Measurements from ENCODE around the gene PNPLA7. TPM values are rescaled to one million over a fixed set of nuclear protein-coding genes. Genes with fewer than 3 reads are reported as not detected.
A peak's percentile ranks its signal among the peaks of the same experiment; 100 is the strongest.

Gene PNPLA7
- total and polyA plus RNA-seq, 2 of the 13 experiments (the other 11 are each of a cell fraction or from before 2014, with no cell fraction given), result 0.42 to 1.5 TPM

DNA sequence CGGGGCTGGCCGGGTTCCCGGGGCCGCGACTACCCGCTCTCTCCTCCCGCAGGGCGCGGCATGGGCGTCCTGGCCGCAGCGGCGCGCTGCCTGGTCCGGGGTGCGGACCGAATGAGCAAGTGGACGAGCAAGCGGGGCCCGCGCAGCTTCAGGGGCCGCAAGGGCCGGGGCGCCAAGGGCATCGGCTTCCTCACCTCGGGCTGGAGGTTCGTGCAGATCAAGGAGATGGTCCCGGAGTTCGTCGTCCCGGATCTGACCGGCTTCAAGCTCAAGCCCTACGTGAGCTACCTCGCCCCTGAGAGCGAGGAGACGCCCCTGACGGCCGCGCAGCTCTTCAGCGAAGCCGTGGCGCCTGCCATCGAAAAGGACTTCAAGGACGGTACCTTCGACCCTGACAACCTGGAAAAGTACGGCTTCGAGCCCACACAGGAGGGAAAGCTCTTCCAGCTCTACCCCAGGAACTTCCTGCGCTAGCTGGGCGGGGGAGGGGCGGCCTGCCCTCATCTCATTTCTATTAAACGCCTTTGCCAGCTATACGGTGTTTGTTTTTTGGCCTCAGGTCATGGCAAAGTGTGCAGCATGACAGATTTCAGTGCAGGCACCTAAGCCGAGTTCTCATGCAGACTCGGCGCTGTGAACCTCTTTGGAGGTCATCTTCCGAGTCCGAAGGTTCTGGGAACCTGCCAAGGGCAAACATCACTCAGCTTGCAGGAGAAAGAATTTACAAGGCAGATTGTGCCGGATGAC lies 2.0 kb upstream of the PNPLA7 start:
- intact Hi-C loops (cut with micrococcal nuclease; ENCODE audit: unreplicated experiment) (no loop called here), in situ Hi-C loops (cut with HindIII; ENCODE audit: extremely low pct_ligation_motif_present, low pct_unique_long_range_greater_than_20kb) (no loop called here)
- Histone ChIP-seq H3K4me3 (replicated peaks in 1 of 3; ENCODE audit: insufficient read depth in 1 of 3, low read depth in 2 of 3, low read length in 3 of 3) (peak overlapping the region; percentile 82 to 88 (median 84)), H4K20me1 (ENCODE audit: insufficient read depth, low read length) (peaks cover 4% of the 10 kb centered on the region; the same call in 1 of the 2 replicates), H3K36me3 (replicated peaks in 1 of 2; ENCODE audit: control insufficient read depth in 1 of 2, insufficient read depth in 2 of 2, low read length in 2 of 2) (peaks cover 8 to 25% of the 10 kb centered on the region in 2 experiments), H3K79me2 (ENCODE audit: insufficient read depth, low read length) (peaks cover 2% of the 10 kb centered on the region), H3K9ac (ENCODE audit: insufficient read depth, low read depth, low read length) (peak overlapping the region; percentile 87), H2AFZ (ENCODE audit: low read length) (no peak overlapping the region), H3K4me1 (ENCODE audit: insufficient read depth, low read length) (peaks cover 23% of the 10 kb centered on the region), H3K27me3 (ENCODE audit: control insufficient read depth in 1 of 2, insufficient read depth in 2 of 2, low read length in 2 of 2) (no peaks in the 10 kb centered on the region), H3K9me3 (ENCODE audit: low read length) (no peaks in the 10 kb centered on the region), H3K27ac (ENCODE audit: extremely low read length, insufficient read depth, low read length) (peak overlapping the region; percentile 91), H3K4me2 (ENCODE audit: low read depth, low read length) (peak overlapping the region; percentile 97)
- DNase-seq (ENCODE audit: low spot score), result no peak
- POLR2A ChIA-PET, result interaction anchor here (0.7 to 1.4 kb wide), 7 partner anchors 17 to 138 kb away, joined by 3 to 10 read pairs (median 4); partner anchors contain the start of genes ARRDC1, DPH7, EXD3 and NOXA1
- WGBS (ENCODE audit: low lambda C conversion rate), result 0% methylated on average over 5 of the region's 58 CpGs
- CTCF ChIA-PET (ENCODE audit: low intra/inter-chr PET ratio, low total read pairs), result no interaction called here
- peak; percentile 13 for ATAC-seq
- TSS peak; percentile 99 for BruUV-seq (replicated peaks)
- FAIRE-seq, result peak; percentile 56
- TF ChIP-seq ZNF136 (CRISPR knock-in tag; IDR thresholded peaks at IDR 0.05; ENCODE audit: low read depth), result 0 out of 2 replicates have a peak, but pooled peaks have one; percentile 63
- TF ChIP-seq HMGXB3 (CRISPR knock-in tag; IDR thresholded peaks at IDR 0.05; ENCODE audit: borderline replicate concordance), result peak; percentile 67; the same call in 1 of the 2 replicates
- TF ChIP-seq, protein P1, sequence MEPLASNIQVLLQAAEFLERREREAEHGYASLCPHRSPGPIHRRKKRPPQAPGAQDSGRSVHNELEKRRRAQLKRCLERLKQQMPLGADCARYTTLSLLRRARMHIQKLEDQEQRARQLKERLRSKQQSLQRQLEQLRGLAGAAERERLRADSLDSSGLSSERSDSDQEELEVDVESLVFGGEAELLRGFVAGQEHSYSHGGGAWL (CRISPR knock-in tag; IDR thresholded peaks at IDR 0.05), result 0 out of 2 replicates have a peak, but pooled peaks have one; percentile 15
- TF ChIP-seq, protein P2, sequence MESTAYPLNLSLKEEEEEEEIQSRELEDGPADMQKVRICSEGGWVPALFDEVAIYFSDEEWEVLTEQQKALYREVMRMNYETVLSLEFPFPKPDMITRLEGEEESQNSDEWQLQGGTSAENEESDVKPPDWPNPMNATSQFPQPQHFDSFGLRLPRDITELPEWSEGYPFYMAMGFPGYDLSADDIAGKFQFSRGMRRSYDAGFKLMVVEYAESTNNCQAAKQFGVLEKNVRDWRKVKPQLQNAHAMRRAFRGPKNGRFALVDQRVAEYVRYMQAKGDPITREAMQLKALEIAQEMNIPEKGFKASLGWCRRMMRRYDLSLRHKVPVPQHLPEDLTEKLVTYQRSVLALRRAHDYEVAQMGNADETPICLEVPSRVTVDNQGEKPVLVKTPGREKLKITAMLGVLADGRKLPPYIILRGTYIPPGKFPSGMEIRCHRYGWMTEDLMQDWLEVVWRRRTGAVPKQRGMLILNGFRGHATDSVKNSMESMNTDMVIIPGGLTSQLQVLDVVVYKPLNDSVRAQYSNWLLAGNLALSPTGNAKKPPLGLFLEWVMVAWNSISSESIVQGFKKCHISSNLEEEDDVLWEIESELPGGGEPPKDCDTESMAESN (CRISPR knock-in tag; conservative IDR thresholded peaks at IDR 0.05), result 0 out of 2 replicates have a peak, but pooled peaks have one; percentile 13
- TF ChIP-seq TBX2 (CRISPR knock-in tag; IDR thresholded peaks at IDR 0.05; ENCODE audit: borderline replicate concordance), result 0 out of 2 replicates have a peak, but pooled peaks have one; percentile 25
- no peak for TF ChIP-seq BCL6 (CRISPR knock-in tag; IDR thresholded peaks at IDR 0.05)
- TF ChIP-seq EEA1 (CRISPR knock-in tag; IDR thresholded peaks at IDR 0.05; ENCODE audit: borderline replicate concordance), result 0 out of 2 replicates have a peak, but pooled peaks have one; percentile 61
- TF ChIP-seq NFIB (CRISPR knock-in tag; IDR thresholded peaks at IDR 0.05; ENCODE audit: borderline replicate concordance), result 0 out of 2 replicates have a peak, but pooled peaks have one; percentile 67
- TF ChIP-seq SALL2 (CRISPR knock-in tag; IDR thresholded peaks at IDR 0.05), result peak; percentile 55; the same call in 1 of the 2 replicates
- 0 out of 2 replicates have a peak, but pooled peaks have one; percentile 20 for TF ChIP-seq ZKSCAN5 (CRISPR knock-in tag; IDR thresholded peaks at IDR 0.05)
- TF ChIP-seq CC2D1A (CRISPR knock-in tag; IDR thresholded peaks at IDR 0.05), result no peak
- no peak for TF ChIP-seq SP5 (CRISPR knock-in tag; IDR thresholded peaks at IDR 0.05; ENCODE audit: borderline replicate concordance, low read depth)
- peak; percentile 94 for TF ChIP-seq ZNF547 (CRISPR knock-in tag; IDR thresholded peaks at IDR 0.05)
- TF ChIP-seq IRX3 (CRISPR knock-in tag; IDR thresholded peaks at IDR 0.05; ENCODE audit: borderline replicate concordance, low read depth), result no peak
- no peak for TF ChIP-seq ZSCAN12 (CRISPR knock-in tag; IDR thresholded peaks at IDR 0.05)

Data from HepG2 (cell line).